Fibroblast of the conjunctiva (primary cell): ENCODE measurements around the gene PPP4R1.

Experiments
- DNase-seq: peaks from one replicate; pipeline ENCODE4 v3.0.0-alpha.2; 2010; ENCODE audit warnings: low read depth

PPP4R1 gene

GRCh38 chr18:9587924-9588323, 26.4 kb downstream of the PPP4R1 start:
- DNase-seq, result no peak

GRCh38 chr18:9586814-9587213, 27.5 kb downstream of the PPP4R1 start:
- no peak for DNase-seq

GRCh38 chr18:9581667-9582066, 32.7 kb downstream of the PPP4R1 start:
- DNase-seq, result no peak

GRCh38 chr18:9578306-9578705, 36.1 kb downstream of the PPP4R1 start:
- no peak for DNase-seq

- no peak for DNase-seq
Measured at GRCh38 chr18:9577361-9577760, 37.0 kb downstream of the PPP4R1 start.

- DNase-seq, result peak; percentile 97
Measured at GRCh38 chr18:9575558-9575957, 38.8 kb downstream of the PPP4R1 start.

- DNase-seq, result no peak
Measured at GRCh38 chr18:9574473-9575115, 39.8 kb downstream of the PPP4R1 start.

- DNase-seq, result no peak
Measured at GRCh38 chr18:9571546-9571945, 42.8 kb downstream of the PPP4R1 start.

GRCh38 chr18:9570255-9570654, 44.1 kb downstream of the PPP4R1 start:
- no peak for DNase-seq

- DNase-seq, result no peak
Measured at GRCh38 chr18:9569178-9569577, 45.2 kb downstream of the PPP4R1 start.

- DNase-seq, result no peak
Measured at GRCh38 chr18:9568186-9568585, 46.2 kb downstream of the PPP4R1 start.

- DNase-seq, result no peak
Measured at GRCh38 chr18:9565407-9565806, 49.0 kb downstream of the PPP4R1 start.

- DNase-seq, result no peak
Measured at GRCh38 chr18:9563331-9563730, 51.0 kb downstream of the PPP4R1 start.

GRCh38 chr18:9562584-9562983, 51.8 kb downstream of the PPP4R1 start:
- DNase-seq, result no peak

GRCh38 chr18:9561759-9562158, 52.6 kb downstream of the PPP4R1 start:
- no peak for DNase-seq

- DNase-seq, result no peak
Measured at GRCh38 chr18:9559253-9559652, 55.1 kb downstream of the PPP4R1 start.

- no peak for DNase-seq
Measured at GRCh38 chr18:9558387-9559064, 55.8 kb downstream of the PPP4R1 start.

- no peak for DNase-seq
Measured at GRCh38 chr18:9557250-9557943, 57.0 kb downstream of the PPP4R1 start.

- no peak for DNase-seq
Measured at GRCh38 chr18:9552616-9553015, 61.7 kb downstream of the PPP4R1 start.

GRCh38 chr18:9552191-9552590, 62.2 kb downstream of the PPP4R1 start:
- no peak for DNase-seq

- no peak for DNase-seq
Measured at GRCh38 chr18:9550429-9550828, 63.9 kb downstream of the PPP4R1 start.

GRCh38 chr18:9549405-9549804, 65.0 kb downstream of the PPP4R1 start:
- no peak for DNase-seq

GRCh38 chr18:9547782-9548181, 66.6 kb downstream of the PPP4R1 start:
- DNase-seq, result no peak
